Keratinocyte (primary cell): ENCODE data around the gene AIFM3. TPM values are rescaled to one million over a fixed set of nuclear protein-coding genes. Genes with fewer than 3 reads are reported as not detected.
A peak's percentile ranks its signal among the peaks of the same experiment; 100 is the strongest.

Experiments
- DNase-seq: peaks from one replicate; pipeline ENCODE4 v3.0.0-alpha.2; 2011; ENCODE audit warnings: low read depth, missing footprints, low spot score
- FAIRE-seq: peaks from 2 replicates; lab custom pipeline; 2011; peaks lifted over from hg19 to GRCh38; lab: Jason Lieb, UNC
- H2AFZ ChIP-seq: 2 replicates; pipeline ENCODE4 v1.6.0; 2012; ENCODE audit warnings: low read length, control low read depth, inconsistent platforms; ENCODE audit not compliant: control insufficient read depth
- H3K27ac ChIP-seq: 2 replicates; pipeline ENCODE4 v1.5.1; 2011; ENCODE audit warnings: low read length; ENCODE audit not compliant: control insufficient read depth, insufficient read depth
- H3K27me3 ChIP-seq: 3 replicates; pipeline ENCODE4 v1.6.0; 2011; ENCODE audit warnings: low read length; ENCODE audit not compliant: control insufficient read depth, insufficient read depth; ENCODE audit errors: extremely low read depth
- H3K36me3 ChIP-seq, 2 experiments: 2 replicates in 1 of 2; 3 replicates in 1 of 2; pipeline ENCODE4 v1.5.1; 2011; ENCODE audit warnings: low read length in 2 of 2, mild to moderate bottlenecking in 1 of 2; ENCODE audit not compliant: control insufficient read depth in 2 of 2, insufficient read depth in 2 of 2; ENCODE audit errors: extremely low read depth in 1 of 2
- H3K4me1 ChIP-seq: 3 replicates; pipeline ENCODE4 v1.5.1; 2011; ENCODE audit warnings: low read length; ENCODE audit not compliant: control insufficient read depth, insufficient read depth; ENCODE audit errors: extremely low read depth
- H3K4me2 ChIP-seq: 3 replicates; pipeline ENCODE4 v1.6.0; 2011; ENCODE audit warnings: low read depth, low read length; ENCODE audit not compliant: control insufficient read depth, insufficient read depth; ENCODE audit errors: extremely low read depth
- H3K4me3 ChIP-seq, 3 experiments: fragments of 200-600 bp in 1 of 3; sonication (generic) in 1 of 3; 2 replicates in 2 of 3; 3 replicates in 1 of 3; pipeline ENCODE4 v1.5.1; 2011 to 2016; ENCODE audit warnings: low read length in 3 of 3, mild to moderate bottlenecking in 3 of 3, control low read depth in 2 of 3, inconsistent platforms in 1 of 3, low read depth in 1 of 3, mixed read lengths in 1 of 3, mixed run types in 1 of 3, moderate library complexity in 1 of 3; ENCODE audit not compliant: control insufficient read depth in 2 of 3, insufficient read depth in 2 of 3; ENCODE audit errors: extremely low read depth in 1 of 3
- H3K79me2 ChIP-seq: 2 replicates; pipeline ENCODE4 v1.6.0; 2012; ENCODE audit warnings: low read length; ENCODE audit not compliant: control insufficient read depth, insufficient read depth
- H3K9ac ChIP-seq: 3 replicates; pipeline ENCODE4 v1.6.0; 2011; ENCODE audit warnings: low read length; ENCODE audit not compliant: control insufficient read depth, insufficient read depth; ENCODE audit errors: extremely low read depth
- H3K9me1 ChIP-seq: 3 replicates; pipeline ENCODE4 v1.6.0; 2011; ENCODE audit warnings: low read length; ENCODE audit not compliant: control insufficient read depth, insufficient read depth; ENCODE audit errors: extremely low read depth
- H3K9me3 ChIP-seq: 2 replicates; pipeline ENCODE4 v1.5.1; 2012; ENCODE audit warnings: low read depth, low read length; ENCODE audit not compliant: control insufficient read depth
- H4K20me1 ChIP-seq: 3 replicates; pipeline ENCODE4 v1.6.0; 2011; ENCODE audit warnings: low read length; ENCODE audit not compliant: control insufficient read depth, insufficient read depth; ENCODE audit errors: extremely low read depth
- EZH2 ChIP-seq: IDR thresholded peaks from one replicate; pipeline ENCODE4 v1.6.1; 2012; ENCODE audit warnings: inconsistent platforms, mild to moderate bottlenecking, low read length, moderate library complexity
- dilution Hi-C: fragments of 300-500 bp; cut with MboI; formaldehyde crosslinking; loops from one replicate; pipeline ENCODE4 v1.7.0; 2020; ENCODE audit warnings: low sequenced_read_pairs; ENCODE audit not compliant: extremely low pct_ligation_motif_present
- polyA plus RNA-seq, 5 experiments: library from polyadenylated mRNA; depleted of rRNA in 3 of 5; stranded (reverse) in 3 of 5; stranded (forward) in 1 of 5; unstranded in 1 of 5; fragments of >200 nt; gene quantifications; 1 replicate in 1 of 5; 2 replicates in 3 of 5; 3 replicates in 1 of 5; pipeline versions ENCODE4 v1.2.1 to v1.2.3, GENCODE V29; 2011 to 2012; ENCODE audit warnings: missing spikeins in 2 of 5, low read depth in 1 of 5, low replicate concordance in 1 of 5
- TF ChIP-seq, protein P1 (sequence below), 3 experiments: IDR thresholded peaks in 1 of 3; conservative IDR thresholded peaks in 1 of 3; optimal IDR thresholded peaks in 1 of 3; 2 replicates in 2 of 3; 3 replicates in 1 of 3; pipeline versions ENCODE3 to v1.5.1; 2011; ENCODE audit warnings: low read length in 3 of 3, mild to moderate bottlenecking in 3 of 3, moderate library complexity in 2 of 3, control low read depth in 1 of 3, inconsistent platforms in 1 of 3; ENCODE audit not compliant: insufficient read depth in 2 of 3; ENCODE audit errors: extremely low read depth in 1 of 3

Gene AIFM3
- polyA plus RNA-seq, 1 donor (not counting 4 experiments of a cell fraction or from before 2014, with no cell fraction given): 0.59 TPM

DNA sequence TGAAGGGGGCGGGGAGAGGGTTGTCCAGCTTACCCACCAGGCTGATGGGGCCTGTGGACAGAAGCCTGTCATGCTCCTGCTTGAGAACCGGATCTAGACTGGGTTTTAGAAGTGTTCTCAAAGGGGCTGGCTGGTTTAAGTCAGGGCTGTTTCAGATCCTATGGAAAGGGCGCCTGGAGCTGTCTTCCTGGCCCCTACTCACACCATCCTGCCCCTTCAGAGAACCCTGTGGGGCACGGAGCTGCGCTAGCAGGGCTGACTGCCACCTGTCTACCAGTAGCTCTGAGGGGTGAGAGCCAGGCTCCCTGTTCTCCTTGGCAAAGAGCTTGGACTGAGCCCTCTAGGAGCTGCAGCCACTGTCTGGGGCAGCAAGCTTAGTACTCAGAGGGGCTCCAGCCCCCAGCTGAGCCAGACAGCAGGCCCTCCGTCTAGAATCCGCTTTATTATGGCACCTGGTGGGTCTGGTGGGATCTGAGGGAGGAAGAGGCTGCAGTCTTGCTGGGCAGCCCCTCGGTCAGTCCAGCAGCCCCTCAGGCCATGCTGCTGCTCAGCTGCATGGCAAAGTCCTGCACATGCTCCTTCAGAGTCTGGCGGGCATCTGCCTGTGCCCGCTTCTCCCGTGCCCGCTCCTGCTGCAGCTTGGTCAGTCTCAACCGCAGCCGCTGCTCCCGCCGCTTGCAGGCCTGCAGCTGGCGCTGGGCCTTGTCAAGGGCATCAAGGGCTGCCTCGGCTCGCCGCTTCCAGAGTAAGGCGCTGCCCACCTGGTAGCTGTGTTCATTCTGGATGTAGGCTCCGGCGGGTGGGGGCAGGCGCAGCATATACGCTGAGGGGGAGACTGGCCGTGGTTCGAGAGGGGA, 32.5 kb downstream of the AIFM3 start:
- no peak for FAIRE-seq
- H3K36me3 ChIP-seq: peaks cover 17 to 23% of the 10 kb centered on the region in 2 experiments
- no peaks in the 10 kb centered on the region for H4K20me1 ChIP-seq
- no peak overlapping the region for H3K4me3 ChIP-seq
- no peaks in the 10 kb centered on the region for H3K27me3 ChIP-seq
- no peak overlapping the region for H3K27ac ChIP-seq
- peak overlapping the region; percentile 99 for H3K4me2 ChIP-seq
- no peak for TF ChIP-seq EZH2
- TF ChIP-seq, protein P1, sequence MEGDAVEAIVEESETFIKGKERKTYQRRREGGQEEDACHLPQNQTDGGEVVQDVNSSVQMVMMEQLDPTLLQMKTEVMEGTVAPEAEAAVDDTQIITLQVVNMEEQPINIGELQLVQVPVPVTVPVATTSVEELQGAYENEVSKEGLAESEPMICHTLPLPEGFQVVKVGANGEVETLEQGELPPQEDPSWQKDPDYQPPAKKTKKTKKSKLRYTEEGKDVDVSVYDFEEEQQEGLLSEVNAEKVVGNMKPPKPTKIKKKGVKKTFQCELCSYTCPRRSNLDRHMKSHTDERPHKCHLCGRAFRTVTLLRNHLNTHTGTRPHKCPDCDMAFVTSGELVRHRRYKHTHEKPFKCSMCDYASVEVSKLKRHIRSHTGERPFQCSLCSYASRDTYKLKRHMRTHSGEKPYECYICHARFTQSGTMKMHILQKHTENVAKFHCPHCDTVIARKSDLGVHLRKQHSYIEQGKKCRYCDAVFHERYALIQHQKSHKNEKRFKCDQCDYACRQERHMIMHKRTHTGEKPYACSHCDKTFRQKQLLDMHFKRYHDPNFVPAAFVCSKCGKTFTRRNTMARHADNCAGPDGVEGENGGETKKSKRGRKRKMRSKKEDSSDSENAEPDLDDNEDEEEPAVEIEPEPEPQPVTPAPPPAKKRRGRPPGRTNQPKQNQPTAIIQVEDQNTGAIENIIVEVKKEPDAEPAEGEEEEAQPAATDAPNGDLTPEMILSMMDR (optimal IDR thresholded peaks at IDR 0.05 in 1 of 3, IDR thresholded peaks at IDR 0.05 in 1 of 3, conservative IDR thresholded peaks at IDR 0.05 in 1 of 3; ENCODE audit: extremely low read depth in 1 of 3, insufficient read depth in 2 of 3, low read length in 3 of 3): no peak
- H3K9ac ChIP-seq: no peak overlapping the region
- H3K9me3 ChIP-seq: no peaks in the 10 kb centered on the region
- peaks cover 28% of the 10 kb centered on the region for H3K79me2 ChIP-seq
- H3K4me1 ChIP-seq: peaks cover 20% of the 10 kb centered on the region
- DNase-seq: no peak
- no peaks in the 10 kb centered on the region for H3K9me1 ChIP-seq
- H2AFZ ChIP-seq: no peak overlapping the region
- dilution Hi-C loops: no loop called here

DNA sequence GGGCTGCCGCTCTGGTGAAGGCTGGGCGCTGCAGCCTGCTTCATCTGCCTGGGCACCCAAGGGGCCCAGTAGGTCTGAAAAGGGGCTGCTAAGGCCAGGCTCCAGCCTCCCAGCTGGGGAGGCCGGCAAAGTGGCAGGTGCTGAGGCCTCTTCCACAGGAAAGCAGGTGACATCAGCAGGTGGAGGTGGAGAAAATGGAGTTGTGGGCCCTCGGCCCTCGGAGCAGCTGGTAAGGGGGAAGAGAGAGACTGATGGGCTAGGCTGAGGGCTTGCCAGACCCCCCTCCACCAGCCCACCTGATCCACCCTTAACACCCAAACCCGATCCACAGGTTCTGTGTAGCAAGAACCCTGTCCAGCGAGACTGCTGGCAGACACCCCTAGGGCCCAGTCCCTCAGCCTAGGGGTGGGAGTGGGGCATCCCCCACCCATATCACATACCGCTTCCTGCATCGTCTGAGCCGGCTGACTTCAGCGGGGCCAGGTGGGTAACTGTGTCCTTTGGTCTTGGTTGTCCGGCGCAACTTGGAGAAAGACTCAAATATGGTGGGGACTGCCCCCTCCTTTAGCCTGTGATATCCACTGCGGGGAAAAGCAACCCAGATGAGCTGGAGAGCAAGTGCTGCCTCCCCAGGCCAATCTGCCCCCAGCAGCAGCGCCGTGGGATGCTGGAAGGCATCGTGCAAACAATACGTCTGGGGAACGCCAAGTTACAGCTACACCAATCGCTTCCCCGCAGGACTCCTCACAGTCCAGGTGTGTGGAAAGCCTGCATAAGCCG, 33.3 kb downstream of the AIFM3 start:
- dilution Hi-C loops: no loop called here

More for the DNA sequence above, 33.3 kb downstream of the AIFM3 start:
- Histone ChIP-seq H3K9me3 (no peaks in the 10 kb centered on the region), H3K36me3 (peaks cover 17 to 20% of the 10 kb centered on the region in 2 experiments), H3K79me2 (peaks cover 28% of the 10 kb centered on the region), H3K4me1 (peaks cover 20% of the 10 kb centered on the region), H4K20me1 (no peaks in the 10 kb centered on the region), H3K27ac (peak overlapping the region; percentile 93), H3K9ac (peak overlapping the region; percentile 94), H2AFZ (no peak overlapping the region), H3K27me3 (no peaks in the 10 kb centered on the region), H3K9me1 (no peaks in the 10 kb centered on the region), H3K4me2 (peak overlapping the region; percentile 99), H3K4me3 (peak overlapping the region; percentile 83 to 91 (median 90))
- TF ChIP-seq, protein P1 (optimal IDR thresholded peaks at IDR 0.05 in 1 of 3, IDR thresholded peaks at IDR 0.05 in 1 of 3, conservative IDR thresholded peaks at IDR 0.05 in 1 of 3; ENCODE audit: extremely low read depth in 1 of 3, insufficient read depth in 2 of 3, low read length in 3 of 3): peak in 1 of 3 experiments; percentile 24
- no peak for TF ChIP-seq EZH2
- DNase-seq (no peak), FAIRE-seq (no peak)
